NCI-H2107 treated with DMSO at 0.1 percent for 48 hours (cell line): ENCODE measurements around the gene NID1.

Source experiments
- DNase-seq: peaks from one replicate; lab custom pipeline; 2025; ENCODE audit not compliant: unreplicated experiment; lab: John Stamatoyannopoulos, UW

The NID1 gene

DNA sequence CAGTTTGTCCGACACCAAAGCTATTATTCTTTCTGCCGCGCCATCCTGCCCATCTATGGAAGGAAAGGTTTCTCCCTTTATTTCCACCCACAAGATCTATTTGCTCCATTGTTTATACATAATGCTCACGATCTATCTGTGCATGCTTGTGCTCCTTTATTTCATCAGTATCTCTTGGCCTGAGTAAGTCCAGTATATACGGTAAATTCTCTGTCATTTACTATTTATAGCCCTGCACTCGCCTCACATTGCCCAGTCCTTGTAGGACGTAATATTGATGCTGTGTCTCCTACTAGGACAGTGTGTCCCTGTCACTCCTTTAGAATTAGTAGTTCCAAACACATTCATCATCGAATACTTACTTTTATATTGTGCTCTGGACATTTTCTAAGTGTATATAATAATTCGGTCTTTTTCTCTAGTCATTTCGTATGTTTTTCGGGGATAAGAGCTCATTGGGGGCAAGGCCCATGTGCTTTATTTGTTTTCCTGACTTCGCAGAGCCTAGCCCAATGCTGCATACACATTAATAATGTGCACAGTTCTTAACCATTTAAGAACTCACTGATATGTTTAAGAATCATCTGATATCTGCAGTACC, 3.1 kb upstream of the NID1 start:
- DNase-seq: no peak

DNA sequence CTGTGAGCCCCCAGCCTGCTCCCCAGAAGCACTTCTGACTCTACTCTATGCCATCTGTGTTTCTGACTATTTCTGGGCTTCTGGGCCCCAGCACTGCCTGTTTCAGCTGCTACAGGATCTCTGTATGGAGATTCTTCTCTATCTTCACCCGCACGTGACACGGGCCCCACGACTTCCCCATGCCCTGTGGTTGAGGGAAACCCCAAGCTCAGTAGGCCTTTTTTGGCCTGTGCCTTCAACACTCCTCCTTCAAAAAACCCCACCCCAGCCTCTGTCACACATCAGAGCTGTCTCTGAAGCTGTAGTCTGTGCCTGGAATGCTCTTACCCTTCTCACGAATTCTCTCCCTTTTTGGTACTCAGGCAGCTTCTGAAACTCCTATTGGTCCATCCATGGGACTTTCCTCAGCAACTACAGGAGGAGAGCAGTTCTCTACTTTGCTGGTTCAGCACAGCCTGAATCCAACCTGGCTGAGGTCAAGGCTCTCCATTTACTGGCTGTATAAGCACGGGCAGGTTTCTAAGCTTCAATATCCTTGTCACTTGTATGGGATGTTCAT, 2.0 kb upstream of the NID1 start:
- no peak for DNase-seq

DNA sequence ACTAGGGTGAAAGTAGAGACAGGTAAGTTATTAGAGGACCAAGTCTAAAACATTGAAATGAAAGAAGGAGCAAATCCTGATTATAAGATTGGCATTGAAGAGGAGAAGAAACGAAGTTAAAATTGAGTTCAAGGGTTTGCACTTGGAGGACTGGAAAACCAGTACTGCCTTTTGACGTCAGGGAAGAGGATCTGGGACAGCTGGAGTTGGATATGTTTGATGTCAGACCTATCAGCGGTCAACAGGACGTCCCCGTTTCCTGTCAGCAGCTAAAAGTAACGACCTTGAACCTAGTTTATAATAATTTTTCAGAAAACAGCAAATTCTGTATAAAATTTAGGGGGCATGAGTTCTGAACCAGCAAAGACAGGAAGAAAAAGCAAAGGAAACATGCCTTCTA, 1.2 kb upstream of the NID1 start:
- DNase-seq: no peak

DNA sequence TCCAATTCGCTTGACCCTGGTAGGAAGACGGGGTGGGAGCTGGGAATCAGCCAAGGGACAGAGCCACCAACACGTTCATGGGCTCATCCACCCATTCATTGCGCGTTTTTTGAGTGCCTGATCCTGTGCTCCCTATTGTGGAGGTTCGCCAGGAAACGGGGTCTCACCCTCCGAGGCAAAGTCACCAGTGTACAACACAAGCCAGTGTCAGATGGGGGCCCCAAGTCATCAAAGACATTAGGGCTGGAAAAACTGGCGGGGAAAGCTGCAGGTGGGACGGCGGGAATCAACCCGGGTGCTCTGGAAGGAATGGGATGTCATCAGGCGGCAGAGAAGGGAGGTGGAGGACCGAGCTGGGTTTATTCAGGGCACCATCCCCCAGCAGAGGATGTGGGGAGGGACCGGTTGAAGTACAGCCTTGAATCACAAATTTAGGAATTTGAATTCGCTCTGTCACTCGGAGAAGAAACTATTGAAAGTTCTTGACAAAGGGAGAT, 667 bp upstream of the NID1 start:
- DNase-seq: no peak

DNA sequence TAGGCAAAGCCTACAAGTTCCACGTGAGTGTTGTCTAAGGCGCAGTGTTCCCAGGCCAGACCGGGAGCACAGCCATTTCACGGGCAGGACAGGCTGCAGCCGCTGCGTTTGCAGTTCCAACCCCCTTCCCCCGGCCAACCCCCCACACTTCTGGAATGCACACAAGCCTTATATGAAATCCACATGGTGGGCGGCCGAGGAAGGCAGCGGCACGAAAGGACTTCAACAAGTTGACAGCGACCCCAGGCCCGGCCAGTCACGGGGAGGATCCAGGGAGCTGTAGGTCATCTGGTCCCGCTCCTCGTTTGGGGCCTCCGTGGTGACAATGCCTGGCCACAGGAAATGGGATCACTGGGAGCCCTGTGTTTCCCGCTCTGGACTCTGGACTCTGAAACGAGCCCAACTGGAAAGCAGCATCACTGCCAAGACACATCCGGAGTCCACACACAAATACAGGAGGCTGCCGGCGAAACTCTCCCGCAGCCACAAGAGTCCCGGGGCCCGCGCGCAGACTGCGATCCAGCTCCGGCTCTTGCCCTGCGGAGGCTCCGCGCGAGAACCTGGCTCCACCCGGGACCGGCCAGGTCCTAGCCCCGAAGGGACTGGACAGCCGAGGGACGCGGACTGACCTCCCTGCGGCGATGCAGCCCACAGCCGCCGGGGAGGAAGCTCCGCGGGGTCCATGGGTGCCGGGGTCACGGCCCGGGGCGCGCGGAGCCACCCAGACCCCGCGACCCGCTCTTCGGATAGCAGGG, 794 bp downstream of the NID1 start:
- no peak for DNase-seq

DNA sequence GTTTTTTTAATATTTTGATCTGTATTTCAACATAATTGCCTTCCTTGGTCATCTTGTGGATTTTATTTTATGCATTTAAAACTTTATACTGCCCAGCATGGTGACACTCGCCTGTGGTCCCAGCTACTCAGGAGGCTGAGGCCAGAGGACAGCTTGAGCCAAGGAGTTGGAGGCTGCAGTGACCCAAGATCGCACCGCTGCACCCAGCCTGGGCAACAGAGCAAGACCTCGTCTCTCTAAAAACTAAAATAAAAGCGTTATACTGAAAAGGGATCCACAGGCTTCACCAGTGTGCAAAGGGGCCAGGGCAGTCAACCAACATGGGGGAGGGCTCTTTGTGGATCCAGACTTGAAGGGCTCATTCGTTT, 1.4 kb downstream of the NID1 start:
- no peak for DNase-seq

DNA sequence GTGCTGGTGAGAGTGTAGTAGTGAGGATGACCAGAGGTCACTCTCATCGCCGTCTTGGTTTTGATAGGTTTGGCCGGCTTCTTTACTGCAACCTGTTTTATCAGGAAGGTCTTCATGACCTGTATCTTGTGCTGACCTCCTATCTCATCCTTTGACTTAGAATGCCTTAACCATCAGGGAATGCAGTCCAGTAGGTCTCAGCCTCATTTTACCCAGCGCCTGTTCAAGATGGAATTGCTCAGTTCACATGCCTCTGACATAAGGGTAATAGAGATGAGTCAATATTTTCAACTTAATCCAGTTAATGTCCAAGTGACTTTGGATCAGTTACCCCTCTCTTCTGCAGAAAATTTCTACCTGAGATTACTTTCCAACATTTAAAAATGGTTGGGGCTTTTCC, 4.6 kb downstream of the NID1 start:
- DNase-seq: no peak

DNA sequence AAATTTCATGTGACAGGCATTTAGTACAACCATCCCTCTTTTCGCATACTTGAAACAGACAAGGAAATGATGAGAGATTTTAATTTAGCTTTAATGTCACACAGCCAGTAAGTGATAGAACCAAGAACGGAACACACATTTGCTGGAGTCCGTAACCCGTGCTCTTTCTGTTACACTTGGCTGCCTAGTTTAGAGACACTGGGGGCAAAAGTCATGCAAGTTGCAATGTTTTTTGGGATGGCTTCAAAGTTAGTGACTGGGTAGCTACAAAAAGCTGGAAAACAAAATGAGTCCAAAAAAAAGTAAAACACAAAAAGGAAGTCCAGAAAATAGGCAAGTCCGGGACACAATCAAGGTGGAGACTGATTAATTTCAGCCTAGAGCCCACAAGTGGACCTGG, 5.9 kb downstream of the NID1 start:
- DNase-seq: no peak

DNA sequence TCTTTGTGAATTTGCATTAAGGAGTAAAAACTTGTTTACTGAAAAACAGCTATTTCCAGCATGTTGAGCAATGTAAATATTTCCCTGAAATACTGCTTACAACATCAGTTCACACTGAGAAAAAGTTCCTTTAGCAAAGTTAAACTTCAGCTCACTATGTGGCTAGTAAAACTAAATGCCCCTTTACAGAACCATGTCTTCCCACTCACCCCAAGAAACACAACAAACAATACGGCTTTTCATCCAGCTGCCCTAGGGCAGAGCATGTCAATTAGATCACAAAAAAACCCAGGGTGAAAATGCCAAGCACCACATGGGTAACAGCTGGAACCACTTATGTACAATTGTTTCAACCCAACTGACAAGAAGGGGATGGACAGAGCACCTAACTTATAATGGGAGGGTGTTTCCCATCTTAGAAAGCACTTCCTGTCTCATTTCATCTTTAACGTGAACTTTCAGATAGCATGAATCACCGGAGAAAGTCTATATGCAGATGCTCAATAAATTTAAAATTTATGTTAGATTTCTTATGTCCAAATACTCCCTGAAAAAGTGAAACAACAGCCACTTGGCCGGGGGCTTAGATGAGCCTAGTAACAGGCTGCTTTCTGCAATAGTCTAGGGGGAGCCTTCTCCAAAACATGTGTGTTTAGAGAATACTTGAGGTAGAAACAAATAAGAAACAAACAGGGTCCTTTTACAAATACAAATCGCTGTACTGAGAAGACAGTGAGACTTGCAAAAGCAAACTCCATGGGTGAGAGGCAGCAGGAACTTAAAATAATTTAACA, 6.6 kb downstream of the NID1 start:
- no peak for DNase-seq

DNA sequence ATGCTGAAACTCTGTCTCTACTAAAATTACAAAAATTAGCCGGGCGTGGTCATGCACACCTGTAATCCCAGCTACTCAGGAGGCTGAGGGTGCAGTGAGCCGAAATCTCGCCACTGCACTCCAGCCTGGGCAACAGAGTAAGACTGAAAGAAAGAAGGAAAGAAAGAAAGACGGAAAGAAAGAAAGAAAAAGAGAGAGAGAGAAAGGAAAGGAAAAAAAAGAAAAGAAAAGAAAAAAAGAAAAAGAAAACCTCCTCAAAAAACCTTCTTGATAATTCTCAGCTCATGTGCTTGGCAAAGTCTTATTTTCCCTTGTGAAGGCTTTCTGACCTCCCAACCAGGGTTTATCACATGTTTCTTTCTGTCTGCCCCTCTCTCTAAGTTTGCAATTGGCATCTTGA, 7.3 kb downstream of the NID1 start:
- no peak for DNase-seq

DNA sequence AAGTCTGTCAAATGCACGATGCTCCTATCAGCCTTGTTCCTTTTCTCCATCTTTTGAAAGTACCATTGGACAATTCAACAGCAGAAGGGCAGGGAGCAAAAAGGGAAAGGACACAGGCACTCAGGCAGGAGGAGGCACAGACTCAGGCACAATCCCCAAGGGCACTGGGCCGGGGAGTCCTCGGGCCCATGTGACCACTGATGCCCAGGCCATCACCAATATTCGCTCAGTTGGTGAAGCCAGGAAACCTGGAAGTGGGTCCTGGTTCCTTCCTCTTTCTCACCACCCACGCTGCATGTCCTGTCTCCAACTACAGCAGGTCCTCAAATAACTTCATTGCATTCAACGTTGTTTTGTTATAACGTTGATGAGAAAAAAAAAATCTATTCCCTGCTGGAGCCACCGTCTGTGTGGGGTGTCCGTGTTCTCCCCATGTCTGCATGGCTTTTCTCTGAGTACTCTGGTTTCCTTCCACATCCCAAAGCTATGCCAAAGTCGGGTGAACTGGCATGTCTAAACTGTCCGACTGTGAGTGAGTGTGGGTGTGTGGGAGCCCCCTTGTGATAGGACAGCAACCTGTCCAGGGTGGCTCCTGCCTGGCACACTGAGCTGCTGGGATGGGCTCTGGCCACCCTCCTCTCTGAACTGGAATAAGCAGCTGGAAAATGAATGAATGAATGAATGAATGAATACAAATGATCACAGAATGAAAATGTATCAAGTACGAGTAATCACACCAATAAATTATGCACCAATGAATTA, 12.5 kb downstream of the NID1 start:
- DNase-seq: no peak

DNA sequence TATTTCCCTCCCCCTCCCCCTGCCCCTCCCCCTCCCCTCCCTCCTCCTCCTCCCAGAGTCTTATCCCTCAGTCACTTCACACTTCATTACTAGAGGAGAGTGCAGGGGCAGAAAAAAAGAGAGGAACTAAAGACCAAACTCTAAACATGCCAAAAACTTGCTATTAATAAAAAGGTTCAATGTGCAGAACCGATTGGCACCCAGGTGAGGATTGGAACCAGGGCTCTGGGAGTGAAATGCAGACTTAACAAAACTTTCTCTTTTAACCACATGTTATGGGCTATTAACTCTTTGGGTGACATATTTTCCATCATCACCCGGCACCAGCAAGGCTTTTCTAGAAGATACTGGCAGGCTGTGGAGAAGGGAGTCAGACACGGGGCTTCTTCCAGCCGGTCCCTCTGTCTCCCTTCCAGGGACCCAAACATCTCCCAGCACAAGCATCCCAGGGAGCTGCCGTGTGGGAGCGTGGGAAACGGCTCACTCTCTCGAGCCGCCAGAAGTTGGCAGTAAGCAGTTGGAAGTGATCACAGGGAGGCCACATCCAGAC, 13.6 kb downstream of the NID1 start:
- DNase-seq: no peak

DNA sequence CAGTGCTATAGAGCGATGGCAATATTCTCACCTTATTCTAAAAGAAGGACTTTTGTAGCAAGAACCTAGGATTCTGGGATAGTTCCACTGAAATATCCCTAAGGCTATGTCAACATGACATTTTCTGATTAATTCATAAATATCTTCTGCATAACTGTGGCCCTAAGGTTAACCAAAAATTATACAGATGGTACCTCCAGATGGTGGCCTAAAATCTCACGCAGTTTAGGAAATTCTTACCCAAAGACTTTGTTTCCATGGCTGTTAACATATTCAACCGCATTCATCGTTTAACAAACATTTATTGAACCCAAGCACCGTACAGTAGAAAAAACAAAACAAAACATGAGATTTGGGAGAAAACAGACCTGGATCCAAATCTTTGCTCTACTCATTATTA, 19.1 kb downstream of the NID1 start:
- no peak for DNase-seq

DNA sequence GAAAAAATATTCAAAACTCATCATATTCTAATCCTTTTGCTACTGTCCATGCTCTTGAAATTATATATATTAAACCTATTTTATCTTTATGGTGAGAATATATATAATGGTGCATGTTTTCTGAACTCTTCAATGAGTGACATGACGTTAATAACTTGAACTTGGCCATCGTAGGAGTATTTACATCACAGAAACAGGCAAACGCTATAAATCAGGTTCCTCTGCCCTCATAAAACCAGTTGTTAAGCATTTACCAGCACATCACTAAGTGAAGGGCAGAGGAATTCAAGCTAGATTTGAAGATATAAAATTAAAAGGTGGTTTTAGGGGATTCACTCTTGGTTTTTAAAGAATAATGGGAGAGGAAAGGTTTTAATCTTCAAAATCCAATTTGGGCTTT, 20.5 kb downstream of the NID1 start:
- DNase-seq: no peak

DNA sequence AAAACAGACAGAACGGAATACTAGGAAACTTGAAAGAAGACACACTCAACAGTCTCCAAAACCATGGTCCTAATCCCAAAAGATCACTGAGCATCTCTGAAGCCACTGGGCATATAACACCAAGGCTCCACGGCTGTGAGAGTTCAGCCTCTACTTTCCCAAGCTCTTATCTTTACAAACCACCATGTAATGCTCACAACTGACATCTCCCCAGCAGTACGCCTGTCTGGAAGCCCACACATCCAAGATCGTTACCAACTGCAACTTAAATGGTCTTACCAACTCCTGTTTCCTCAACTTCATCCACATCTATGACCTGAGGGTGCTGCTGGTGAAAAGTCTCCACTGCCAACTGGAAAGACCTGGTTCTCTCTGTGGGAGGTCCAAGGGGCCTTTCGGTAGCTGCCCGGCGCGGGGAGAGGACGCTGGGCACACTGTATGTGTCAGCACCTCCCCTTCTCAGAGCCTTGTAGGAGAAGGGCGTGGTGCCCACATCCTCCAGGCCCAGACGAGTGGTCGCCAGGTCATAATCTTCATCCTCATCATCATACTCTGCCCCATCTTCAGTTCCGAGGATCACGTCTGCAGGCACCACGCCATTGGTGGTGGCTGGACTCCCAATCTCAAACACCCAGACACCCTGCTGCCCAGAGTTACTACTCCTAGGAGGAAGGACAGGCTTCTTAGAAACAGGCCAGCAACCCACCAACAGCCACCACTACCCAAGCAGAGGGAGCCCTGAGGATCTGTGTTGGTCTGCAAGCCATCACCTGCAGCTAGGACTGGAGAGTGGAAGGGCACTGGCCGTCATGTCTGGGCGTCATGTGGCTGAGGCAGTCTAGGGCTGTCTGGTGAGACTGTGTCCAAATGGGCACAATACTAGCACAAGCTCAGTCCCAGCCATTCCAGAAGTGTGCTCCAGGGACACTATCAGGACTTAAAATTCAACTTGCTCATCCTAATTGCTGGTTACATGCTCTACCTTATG, 23.0 kb downstream of the NID1 start:
- DNase-seq: no peak

DNA sequence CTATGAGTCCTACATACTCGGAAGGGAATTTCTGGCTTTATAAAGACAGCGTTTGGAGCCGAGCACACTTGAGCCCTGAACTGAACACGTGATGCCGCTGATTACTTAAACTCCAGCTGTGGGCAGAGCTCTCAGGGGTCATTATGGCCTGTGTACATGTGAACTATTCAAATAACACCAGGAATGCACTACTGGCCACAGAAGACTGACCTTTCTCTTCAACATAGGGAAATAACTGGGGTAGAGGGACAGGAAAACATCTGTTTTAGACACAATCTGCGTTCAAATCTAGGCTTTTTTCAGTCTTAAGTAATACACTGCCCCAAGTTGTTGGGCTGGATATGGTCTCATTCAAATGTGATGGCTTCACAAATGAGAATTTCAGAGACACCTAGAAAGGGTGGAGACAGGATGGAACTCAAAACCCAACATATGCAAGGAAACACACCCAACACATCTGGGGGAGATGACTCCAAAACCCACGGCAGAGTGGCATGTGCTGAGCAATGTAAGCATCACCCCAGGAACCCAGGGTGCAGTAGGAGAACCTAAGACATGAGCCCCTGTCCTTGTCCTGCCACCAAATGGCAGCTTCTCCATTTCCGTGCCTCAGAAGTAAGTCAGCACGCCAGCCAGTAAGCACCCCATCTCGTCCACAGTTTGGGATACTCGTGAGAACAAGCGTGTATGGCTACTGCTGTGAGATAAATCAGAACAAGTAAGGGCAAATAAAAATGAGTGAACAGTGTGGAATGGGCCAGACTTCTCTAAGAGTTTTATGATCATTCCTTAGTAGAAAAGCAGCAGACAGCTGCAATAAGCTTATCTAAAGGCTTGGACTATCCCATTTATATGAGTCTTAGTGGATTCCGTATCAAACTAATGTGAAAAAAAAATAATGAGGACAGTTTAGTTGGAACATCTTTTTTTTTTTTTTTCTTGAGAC, 24.9 kb downstream of the NID1 start:
- DNase-seq: no peak

DNA sequence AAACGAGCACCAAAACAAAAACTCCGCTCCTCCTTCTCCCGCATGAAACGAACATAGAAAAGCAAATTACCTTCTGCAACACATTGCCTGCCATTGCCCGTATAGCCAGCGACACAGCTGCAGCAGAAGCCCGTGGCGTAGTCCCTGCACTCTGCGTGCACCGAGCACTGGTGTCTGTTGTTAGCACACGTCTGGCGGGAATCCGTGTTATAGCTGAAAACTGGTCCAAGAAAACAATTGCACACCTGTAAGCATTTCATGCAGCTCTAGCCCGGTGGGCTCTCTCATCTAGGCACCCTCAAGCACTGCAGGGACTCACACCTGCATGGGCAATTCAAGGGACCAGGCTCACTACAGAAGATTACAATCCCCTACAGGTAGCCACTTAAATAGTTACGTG, 26.9 kb downstream of the NID1 start:
- DNase-seq: no peak

DNA sequence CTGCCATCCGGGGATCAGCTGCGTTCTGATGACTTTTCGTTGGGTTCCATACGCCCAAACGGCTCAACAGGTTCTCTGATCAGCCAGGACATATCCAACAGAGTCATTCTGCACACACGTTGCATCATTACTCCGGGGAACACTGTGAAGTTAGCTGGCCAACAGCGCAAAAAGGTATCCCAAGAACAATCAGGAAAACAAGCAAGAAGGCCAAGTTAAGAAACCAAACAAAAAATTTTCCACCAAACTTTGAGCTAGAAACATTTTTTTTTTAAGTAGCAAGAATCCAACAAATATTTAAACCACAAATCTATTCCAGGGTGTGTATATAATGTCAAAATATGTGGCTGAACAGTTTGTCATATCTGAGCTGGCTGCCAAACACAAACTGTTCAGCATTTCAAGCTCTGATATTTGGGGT, 29.2 kb downstream of the NID1 start:
- no peak for DNase-seq
